Stimulated activated CD4-positive, alpha-beta T cell treated with anti-CD3 and anti-CD28 coated beads, TNF-alpha, amount 100 ng/mL, for 24 hours (primary cell): ENCODE measurements around the gene NDUFA7.
A peak's percentile ranks its signal among the peaks of the same experiment; 100 is the strongest.
"Not testable (repeated sequence)": the region's sequence is repeated elsewhere in the genome, so short reads cannot be mapped to it uniquely, and the experiment has no call there.

Source experiments
- DNase-seq, 3 experiments: peaks; one replicate each; pipeline ENCODE4 v3.0.0-alpha.2; 2020; ENCODE audit warnings: low read depth in 3 of 3

Gene NDUFA7

GRCh38 chr19:8321067-8321985 lies at the start of gene NDUFA7, which contains the start of gene RPS28:
Gene NDUFA7 (minus strand): TSS chr19:8321375. CDS start chr19:8321358, 17 bp downstream.
Gene RPS28 (plus strand): TSS chr19:8321496. CDS start chr19:8321531, 35 bp downstream.
- peak; percentile 94 to 95 (median 94) for DNase-seq

GRCh38 chr19:8370176-8371010 lies 49.2 kb upstream of the NDUFA7 start:
- no peak for DNase-seq

DNA sequence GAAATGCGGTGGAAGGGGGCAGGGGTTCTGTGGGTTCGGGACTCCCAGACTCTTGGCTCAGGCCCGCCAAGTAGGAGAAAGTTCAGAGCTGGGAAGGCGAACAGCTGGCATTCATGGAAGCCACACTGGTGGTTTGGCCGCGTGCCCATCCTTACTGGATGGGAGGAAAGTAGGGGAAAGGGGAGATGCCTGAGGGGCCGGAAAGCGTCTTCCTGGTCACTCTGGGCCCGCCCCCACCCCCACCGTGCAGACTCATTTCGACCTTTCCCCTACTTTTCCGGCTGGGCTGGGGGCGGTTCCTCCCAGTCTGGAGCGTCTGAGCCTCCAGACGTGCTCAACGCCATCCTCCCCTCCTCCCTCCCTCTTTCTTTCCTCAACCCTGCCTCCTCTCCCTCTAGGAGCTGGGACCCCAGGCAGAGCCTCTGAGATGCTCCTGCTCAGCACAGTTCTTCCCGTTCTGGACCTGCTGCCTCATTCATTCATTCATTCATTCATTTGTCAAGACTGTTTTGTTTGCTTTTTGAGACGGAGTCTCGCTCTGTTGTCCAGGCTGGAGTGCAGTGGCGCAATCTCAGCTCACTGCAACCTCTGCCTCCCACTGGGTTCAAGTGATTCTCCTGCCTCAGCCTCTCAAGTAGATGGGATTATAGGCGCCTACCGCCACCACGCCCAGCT lies 46.3 kb upstream of the NDUFA7 start:
- DNase-seq: no peak

DNA sequence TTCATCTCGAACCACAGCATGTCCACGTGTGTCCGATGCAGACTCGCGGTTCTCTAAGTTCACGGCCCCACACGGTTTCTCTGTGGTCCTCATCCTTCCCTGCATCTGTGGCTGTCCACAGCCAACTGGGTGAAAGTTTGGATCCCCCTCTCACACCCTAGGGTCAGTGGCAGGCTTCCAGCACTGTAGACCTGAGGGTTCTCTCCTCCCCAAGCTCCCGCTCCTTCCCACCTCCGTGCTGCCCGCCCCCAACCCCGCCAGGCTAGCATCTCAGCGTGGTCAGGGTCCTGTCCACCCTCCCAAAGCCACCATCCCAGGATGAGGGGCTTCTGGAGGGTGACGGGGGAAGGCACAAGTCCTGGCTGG lies 45.8 kb upstream of the NDUFA7 start:
- no peak for DNase-seq

GRCh38 chr19:8366121-8366581 lies 45.0 kb upstream of the NDUFA7 start:
- DNase-seq: no peak

GRCh38 chr19:8363803-8364771 lies 42.9 kb upstream of the NDUFA7 start, which contains the start of gene ANGPTL4:
Gene ANGPTL4 (plus strand): TSS chr19:8364155. CDS start chr19:8364322, 167 bp downstream.
- DNase-seq: peak; percentile 13 to 71 (median 14)

DNA sequence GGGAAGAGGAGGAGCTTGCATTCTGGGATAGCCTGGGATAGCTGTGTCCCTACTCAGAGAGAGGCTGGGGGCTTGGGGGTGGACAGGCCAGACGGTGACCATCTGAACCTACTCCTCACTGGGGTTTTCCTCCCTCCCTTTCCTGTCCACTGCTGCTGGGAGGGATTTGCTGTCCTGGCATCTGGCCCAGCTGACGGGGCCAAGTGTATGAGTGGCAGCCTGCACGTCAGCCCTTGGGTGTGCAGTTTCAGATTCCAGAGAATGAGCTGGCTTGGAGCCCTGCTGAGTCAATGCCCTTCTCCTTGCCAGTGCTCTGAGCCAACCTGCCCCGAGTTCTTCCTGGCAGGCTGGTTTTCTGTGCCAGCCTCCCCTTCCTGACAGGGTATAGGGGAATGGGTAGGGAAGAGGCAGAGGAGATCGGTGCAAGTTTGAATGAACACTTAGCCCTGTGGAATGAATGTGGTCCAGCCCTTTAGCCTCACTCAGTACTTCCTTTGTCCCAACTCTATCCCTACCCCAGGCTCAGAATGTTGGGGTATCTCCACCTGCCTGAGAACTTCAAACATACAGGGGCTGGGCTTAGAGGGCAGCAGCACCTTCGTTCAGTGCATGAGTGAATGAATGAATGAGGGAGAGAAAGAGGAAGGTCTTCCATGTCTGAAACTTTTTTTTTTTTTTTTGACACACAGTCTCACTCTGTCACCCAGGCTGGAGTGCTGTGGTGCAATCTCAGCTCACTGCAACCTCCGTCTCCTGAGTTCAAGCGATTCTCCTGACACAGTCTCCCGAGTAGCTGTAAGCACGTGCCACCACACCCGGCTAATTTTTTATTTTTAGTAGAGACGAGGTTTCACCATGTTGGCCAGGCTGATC lies 41.0 kb upstream of the NDUFA7 start:
- peak in 1 of 3 experiments; percentile 35 for DNase-seq

DNA sequence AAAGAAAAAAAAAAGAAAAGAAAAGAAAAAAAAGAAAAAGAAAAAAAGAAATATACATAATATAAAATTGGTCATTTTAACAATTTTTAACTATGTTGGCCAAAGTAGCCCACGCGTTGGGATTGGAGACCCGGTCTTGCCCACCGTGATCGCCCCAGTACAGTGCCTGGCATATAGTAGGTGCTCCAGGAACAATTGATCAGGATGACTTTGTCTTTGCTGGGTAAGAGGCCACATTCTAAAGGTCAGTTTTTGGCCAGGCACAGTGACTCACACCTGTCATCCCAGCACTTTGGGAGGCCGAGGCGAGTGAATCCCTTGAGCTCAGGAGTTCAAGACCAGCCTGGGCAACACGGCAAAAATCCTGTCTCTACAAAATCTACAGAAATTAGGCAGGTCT lies 39.0 kb upstream of the NDUFA7 start:
- DNase-seq: no peak

GRCh38 chr19:8358948-8359347 lies 37.8 kb upstream of the NDUFA7 start:
- DNase-seq: no peak

DNA sequence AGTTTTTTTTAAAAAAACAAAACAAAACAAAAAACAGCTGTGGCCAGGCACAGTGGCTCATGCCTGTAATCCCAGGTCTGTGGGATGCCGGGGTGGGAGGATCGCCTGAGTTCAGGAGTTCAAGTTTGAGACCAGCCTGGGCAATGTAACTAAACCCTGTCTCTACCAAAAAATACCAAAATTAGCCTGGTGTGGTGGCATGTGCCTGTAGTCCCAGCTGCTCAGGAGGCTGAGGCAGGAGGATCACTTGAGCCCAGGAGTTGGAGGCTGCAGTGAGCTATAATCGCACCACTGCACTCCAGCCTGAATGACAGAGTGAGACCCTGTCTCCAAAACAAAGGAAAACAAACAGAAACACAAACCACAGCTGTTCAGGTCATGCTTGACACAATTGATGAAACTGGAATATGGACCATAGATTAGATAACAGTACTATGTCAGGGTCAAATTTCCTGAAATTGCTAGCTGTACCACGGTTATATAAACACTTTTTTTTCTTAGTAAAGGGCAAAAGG lies 35.9 kb upstream of the NDUFA7 start:
- DNase-seq: no peak

DNA sequence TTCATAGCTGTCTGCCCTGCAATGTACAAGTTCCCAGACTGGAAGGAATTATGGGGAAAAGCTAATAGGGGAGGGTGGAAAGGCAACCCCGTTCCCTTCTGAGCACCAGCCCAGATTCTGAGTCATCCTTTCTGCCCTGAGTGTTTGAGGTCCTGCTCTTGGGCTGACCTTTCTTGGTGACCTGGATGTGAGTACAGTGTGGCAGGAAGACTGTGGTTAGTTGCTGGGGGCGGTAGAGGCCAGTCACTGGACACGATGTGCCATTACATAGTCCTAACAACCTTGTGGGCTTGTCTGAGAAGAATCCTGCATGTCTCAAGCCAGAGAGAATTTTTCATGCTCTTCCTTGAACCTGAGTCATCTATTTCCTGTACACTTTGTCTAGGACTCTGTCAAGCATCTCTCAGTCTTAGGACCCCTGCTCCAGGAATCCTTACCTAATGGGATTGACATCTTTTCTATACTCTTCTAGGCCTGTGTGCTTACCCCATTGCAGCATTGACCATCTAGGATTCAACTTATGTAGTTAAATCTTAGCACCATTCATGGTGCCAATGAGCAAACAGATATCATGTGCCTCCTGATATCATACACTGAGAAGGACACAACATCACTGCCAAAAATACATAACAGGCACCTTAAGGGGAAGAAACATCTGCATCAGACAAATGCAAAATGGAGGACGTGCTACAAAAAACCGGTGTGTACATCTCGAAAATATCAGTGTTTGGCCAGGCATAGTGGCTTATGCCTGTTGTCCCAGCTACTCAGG lies 34.6 kb upstream of the NDUFA7 start:
- DNase-seq: no peak

- not testable (repeated sequence) for DNase-seq
These were observed 31.7 kb upstream of the NDUFA7 start for GRCh38 chr19:8352845-8353244.

DNA sequence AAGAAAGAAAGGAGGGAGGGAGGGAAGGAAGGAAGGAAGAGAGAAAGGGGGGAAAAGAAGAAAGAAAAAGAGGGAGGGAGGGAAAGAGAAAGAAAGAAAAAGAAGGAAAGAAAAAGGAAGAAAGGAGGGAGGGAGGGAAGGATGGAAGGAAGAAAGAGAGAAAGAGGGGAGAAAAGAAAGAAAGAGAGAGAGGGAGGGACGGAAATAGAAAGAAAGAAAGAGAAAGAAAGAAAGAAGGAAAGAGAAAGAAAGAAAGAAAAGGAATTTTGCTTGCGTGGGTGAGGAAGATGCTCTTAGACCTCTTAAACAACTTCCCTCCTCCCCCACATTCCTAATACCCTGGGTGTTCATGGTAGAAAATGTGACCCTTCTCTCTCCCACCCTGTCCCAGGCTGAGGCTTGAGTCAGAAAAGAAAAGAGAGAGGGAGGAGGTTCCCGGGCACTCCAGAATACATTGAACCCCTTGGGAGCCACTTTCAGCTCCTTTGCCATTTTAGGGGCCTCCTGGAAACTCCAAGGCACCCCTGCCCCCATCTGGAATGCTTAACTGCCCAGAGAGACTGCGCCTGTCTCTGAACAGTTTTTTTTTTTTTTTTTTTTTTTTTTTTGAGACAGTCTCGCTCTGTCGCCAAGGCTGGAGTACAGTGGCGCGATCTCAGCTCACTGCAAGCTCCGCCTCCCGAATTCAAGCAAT lies 31.1 kb upstream of the NDUFA7 start:
- no peak for DNase-seq

- DNase-seq: not testable (repeated sequence)
These were observed 28.6 kb upstream of the NDUFA7 start for GRCh38 chr19:8349629-8350372.

GRCh38 chr19:8343483-8343844 lies 22.3 kb upstream of the NDUFA7 start:
- DNase-seq: no peak

DNA sequence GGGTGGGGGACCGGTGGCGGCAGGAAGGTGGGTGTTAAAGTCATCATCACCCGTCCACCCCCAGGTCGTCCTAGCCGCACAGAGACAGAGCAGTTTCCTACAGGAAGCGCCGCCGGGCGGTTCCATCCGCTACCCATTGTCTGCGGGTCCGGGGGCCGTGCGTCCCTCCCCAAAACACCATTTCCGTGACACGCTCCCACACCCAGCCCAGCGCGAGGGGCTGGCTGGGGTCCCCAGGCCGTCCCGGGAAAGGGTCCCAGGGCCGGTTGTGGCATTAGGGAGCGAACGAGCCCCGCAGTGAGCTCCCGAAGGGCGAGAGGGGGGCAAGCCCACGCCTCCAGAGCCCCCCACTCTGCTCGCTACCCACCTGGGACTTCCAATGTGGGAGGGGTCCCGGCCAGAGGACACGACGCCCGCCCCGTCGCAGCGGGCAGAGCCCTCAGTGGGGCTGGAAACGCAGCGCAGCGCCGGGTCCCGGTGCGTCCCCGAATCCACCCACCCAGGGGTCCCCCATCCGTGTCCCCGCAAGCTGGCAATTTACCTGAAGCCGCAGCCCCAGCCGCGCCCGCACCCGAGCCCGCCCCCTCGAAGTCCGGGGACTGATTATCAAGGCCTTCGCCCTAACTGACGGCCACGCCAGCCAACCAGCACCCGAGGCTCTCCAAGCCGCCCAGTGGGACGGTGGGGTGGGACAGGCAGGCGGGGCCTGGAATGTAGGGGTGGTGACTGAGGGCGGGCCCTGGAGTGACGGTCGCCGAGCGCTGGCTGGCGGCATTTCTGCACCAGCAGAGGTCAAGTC lies 21.7 kb upstream of the NDUFA7 start, which contains the start of gene KANK3:
TSS of gene KANK3 (minus strand) at position 579 of the 799 bp plus-strand sequence. CDS start 5,434 bp downstream, outside the sequence.
- DNase-seq: peak; percentile 82 to 95 (median 85)
